ENCODE data around the gene TENM4.

TENM4 gene

GRCh38 chr11:79393362-79394043, 47.3 kb downstream of the TENM4 start:
- in situ Hi-C loops (cut with MboI; ENCODE audit: low sequenced_read_pairs), result no loop called here

GRCh38 chr11:79392161-79392560, 48.7 kb downstream of the TENM4 start:
- in situ Hi-C loops (cut with MboI; ENCODE audit: low sequenced_read_pairs), result no loop called here

- in situ Hi-C loops (cut with MboI; ENCODE audit: low sequenced_read_pairs), result no loop called here
Measured at GRCh38 chr11:79390923-79391322, 49.9 kb downstream of the TENM4 start.

DNA sequence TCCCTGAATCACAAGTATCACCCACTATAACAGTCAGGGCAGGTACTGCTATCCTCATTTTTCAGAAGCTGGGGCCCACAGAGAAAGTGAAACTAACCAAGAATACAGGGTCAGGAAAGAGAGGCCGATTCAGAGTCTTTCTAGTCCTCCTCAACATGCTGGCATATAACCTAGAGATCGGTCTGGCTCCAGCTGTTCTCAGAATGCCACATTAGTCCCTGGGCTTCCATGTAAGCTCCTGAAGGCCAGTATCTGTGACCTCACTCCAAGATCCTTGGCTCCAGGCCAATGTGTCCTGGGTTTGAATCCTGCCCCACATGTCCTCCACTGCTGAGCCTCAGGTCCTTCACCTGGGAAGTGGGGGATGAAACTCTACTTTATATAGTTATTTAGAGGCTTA, 50.4 kb downstream of the TENM4 start:
- in situ Hi-C loops (cut with MboI; ENCODE audit: low sequenced_read_pairs), result no loop called here

- in situ Hi-C loops (cut with MboI; ENCODE audit: low sequenced_read_pairs), result no loop called here
Measured at GRCh38 chr11:79388201-79388600, 52.6 kb downstream of the TENM4 start.

DNA sequence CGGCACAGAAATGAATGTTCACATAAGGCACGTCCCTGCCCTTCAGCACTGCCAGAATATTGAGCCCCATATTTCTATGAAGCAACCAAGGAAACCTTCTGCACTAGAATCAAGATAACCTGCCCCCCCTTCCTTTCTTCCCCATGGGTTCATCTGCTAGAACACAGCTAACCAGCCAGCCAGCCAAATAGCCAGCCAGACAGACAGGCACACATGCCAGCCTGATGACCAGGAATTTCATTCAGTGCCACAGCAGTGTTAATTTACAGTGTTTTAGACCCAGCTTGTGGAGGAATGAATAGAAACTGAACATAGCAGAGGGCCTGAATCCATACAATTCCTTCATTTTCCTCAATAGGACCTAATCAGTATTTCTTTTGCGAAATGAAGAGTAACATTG, 57.0 kb downstream of the TENM4 start:
- in situ Hi-C loops (cut with MboI; ENCODE audit: low sequenced_read_pairs), result no loop called here

DNA sequence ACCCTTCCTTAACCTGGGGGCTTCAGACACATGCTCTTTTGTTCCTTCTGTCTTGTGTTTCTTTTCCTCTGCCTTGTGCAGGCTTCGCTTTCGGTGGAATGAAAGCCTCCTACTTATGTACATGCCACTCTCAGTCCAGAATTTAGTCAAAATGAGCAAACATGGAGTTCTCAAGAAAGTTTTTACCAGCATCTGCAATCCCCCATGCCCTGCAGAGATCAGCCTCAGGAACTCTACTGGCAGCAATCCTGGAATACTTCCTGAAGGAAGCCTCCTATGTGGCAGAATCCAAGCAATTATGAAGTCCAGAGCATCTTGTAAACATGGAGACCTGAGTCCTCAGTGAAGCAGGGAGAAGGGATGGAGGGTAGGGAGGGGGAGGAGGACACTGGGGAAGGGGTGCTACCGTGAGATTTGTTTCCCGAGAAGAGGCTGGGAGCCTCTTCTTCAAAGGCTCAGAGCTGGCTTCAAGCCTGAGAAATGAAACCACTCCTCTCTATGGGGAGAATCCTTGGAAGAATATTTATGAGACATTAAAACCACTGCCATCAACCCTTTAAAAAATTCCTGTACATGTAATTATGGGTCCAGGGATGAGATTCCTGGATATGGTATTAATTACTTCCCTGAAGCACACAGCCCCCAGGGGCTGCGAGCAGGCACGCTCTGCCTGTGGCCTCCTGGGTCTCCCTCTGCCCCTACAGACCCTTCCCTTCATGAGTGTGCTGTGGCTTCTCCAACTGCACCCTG, 58.4 kb downstream of the TENM4 start:
- in situ Hi-C loops (cut with MboI; ENCODE audit: low sequenced_read_pairs), result no loop called here

- in situ Hi-C loops (cut with MboI; ENCODE audit: low sequenced_read_pairs), result no loop called here
Measured at GRCh38 chr11:79381036-79381435, 59.8 kb downstream of the TENM4 start.

DNA sequence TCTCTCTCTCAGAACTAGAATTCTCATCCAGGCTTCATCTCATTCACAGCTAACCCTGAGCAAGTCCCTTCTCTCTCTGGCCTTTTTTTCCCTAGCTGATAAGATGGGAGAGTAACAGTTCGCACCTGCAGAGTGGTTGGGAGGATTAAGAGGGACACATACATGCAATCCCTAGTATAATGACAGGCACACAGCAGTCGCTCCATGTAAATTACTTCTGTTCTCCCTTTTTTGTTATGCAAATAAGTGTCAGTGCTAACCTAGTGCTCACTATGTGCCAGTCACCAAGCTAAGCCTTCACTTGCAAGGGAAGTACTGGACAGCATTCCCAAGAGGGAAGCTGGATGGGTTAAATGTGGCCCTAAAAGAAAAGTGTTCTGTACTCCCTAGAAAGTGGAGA, 63.4 kb downstream of the TENM4 start:
- in situ Hi-C loops (cut with MboI; ENCODE audit: low sequenced_read_pairs), result no loop called here

- in situ Hi-C loops (cut with MboI; ENCODE audit: low sequenced_read_pairs), result no loop called here
Measured at GRCh38 chr11:79375818-79376550, 64.8 kb downstream of the TENM4 start.

GRCh38 chr11:79374727-79375126, 66.1 kb downstream of the TENM4 start:
- in situ Hi-C loops (cut with MboI; ENCODE audit: low sequenced_read_pairs), result no loop called here

DNA sequence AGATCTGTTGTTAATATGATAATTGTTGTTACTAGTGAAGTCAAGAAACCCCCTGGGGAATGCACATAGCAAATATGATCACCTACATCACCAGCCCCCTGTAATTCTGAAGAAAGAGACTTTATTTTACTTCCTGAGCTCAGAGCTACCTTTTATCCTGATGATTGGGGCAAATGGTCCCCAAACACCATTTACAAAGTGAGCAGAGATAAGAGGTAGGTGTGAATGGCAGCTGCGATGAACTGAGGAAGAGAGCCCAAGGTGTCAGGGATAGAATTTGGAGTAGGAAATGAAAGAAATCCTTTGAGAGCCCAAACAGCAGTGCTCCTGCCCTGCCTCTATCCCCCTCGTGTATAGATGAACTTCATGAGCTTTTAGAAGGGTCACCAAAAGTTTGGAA, 69.1 kb downstream of the TENM4 start:
- in situ Hi-C loops (cut with MboI; ENCODE audit: low sequenced_read_pairs), result no loop called here

DNA sequence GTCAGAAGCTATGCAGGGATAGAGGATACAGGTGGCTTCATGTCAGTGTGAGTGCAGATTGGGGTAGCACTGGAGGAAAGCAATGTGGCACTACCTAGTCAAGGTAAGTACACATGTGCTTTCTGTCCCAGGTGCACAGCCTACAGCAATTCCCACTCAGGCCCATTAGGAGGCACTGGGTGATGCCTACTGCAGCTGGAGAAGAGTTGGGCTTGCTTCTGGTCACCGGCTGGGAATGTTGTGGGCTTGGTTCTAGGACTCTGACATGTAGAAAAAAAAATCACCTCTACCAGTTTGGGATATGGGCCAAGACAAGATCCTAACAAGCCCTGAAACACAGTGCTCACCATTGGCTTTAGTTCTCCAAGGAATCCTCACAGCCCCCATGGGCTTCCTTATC, 69.7 kb downstream of the TENM4 start:
- in situ Hi-C loops (cut with MboI; ENCODE audit: low sequenced_read_pairs), result no loop called here

- in situ Hi-C loops (cut with MboI; ENCODE audit: low sequenced_read_pairs), result no loop called here
Measured at GRCh38 chr11:79369055-79369454, 71.8 kb downstream of the TENM4 start.

GRCh38 chr11:79367844-79368243, 73.0 kb downstream of the TENM4 start:
- in situ Hi-C loops (cut with MboI; ENCODE audit: low sequenced_read_pairs), result no loop called here

GRCh38 chr11:79366218-79366617, 74.6 kb downstream of the TENM4 start:
- in situ Hi-C loops (cut with MboI; ENCODE audit: low sequenced_read_pairs), result no loop called here

GRCh38 chr11:79363861-79364378, 76.9 kb downstream of the TENM4 start:
- in situ Hi-C loops (cut with MboI; ENCODE audit: low sequenced_read_pairs), result no loop called here

DNA sequence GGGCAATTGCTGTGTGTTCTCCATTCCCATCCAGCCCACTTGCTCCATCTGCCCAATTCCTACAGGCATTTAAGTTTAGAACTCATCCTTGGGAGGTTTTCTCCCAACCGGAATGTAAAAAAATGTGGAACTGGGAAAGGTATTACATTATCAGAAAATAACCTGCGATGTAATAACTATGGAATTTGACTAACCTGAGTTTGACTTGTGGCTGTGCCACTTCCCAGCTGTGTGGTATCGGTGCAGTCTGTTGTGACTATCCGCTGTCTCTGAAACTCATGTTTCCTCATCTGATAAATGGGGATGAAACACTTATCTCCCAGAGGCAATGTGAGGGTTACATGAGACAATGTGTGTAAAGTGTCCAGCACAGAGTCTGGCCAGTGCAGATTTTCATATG, 77.6 kb downstream of the TENM4 start:
- in situ Hi-C loops (cut with MboI; ENCODE audit: low sequenced_read_pairs), result no loop called here

DNA sequence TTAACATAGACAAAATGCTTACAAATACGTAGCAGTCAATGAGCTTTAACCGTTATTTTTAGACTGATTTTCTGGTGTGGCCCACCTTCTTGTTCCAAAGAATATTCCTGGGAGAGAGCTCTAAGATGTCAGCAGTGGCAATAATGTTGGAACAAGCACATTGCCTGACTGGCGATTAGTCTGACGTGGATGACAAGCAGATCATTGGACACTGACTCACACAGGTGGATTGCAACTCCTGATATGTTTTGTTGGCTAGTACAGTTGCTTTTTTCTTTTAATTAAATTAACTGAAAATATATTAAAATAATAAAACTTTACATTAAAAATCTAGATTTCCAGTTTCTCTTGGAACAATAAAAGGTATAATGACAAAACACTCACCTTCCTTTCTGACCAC, 78.0 kb downstream of the TENM4 start:
- in situ Hi-C loops (cut with MboI; ENCODE audit: low sequenced_read_pairs), result no loop called here

DNA sequence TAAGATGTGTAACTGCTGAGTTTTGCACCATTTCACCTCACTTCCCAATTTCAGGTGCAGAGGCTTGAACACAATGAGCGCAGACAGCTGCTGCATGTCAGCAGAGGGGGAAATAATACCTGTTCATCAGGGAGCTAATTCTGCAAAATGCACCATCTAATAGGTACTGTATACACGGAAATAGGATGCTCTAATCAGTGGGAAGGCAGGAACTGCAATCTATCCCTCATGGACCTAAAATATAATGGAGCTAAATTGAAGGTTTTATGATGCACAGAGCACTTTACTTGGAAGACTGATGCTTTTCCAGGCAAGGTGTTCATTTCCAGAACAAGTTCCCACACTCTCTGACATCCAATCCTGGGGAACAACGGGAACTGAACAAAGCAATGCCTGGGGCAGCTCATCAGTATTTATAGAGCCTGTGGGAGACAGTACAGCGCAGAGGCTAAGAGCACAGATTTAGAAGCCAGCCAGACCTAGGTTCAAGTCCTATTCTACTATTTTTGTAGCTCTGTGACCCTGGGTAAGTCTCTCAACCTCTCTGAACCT, 78.5 kb downstream of the TENM4 start:
- in situ Hi-C loops (cut with MboI; ENCODE audit: low sequenced_read_pairs), result no loop called here

GRCh38 chr11:79358258-79358657, 82.6 kb downstream of the TENM4 start:
- in situ Hi-C loops (cut with MboI; ENCODE audit: low sequenced_read_pairs), result no loop called here
